NCI-H1930 (cell line): ENCODE data around the gene DHCR7.
"Not testable (repeated sequence)": the region's sequence is repeated elsewhere in the genome, so short reads cannot be mapped to it uniquely, and the experiment has no call there.

Experiments used
- DNase-seq, 2 experiments: peaks; one replicate each; lab custom pipeline; 2025; lab: John Stamatoyannopoulos, UW

Gene DHCR7

GRCh38 chr11:71437879-71438278 is 10.3 kb downstream of the DHCR7 start:
- DNase-seq = no peak

- DNase-seq = no peak
Observed at GRCh38 chr11:71437399-71437798, 10.8 kb downstream of the DHCR7 start.

DNA sequence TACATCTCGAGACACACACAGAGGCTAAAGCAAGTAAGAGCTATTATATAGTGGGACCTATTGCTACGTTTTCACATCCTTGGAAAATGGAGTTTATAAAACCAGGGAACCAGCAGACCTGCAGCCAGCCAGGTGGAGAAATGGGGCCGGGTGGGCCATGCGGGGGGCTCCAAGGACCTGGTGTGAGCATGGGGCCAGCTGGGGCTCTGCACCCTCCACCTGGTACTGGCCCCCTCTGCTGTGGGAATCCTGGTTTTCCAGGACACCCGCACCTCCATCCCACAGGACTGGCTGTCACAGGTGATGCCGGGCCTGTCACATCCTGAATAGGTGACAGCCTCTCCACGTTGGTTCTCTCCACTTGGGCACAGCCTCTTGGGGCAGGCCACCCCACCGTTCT is 11.3 kb downstream of the DHCR7 start:
- DNase-seq = no peak

- DNase-seq = no peak
Observed at GRCh38 chr11:71435278-71435951, 12.8 kb downstream of the DHCR7 start.

DNA sequence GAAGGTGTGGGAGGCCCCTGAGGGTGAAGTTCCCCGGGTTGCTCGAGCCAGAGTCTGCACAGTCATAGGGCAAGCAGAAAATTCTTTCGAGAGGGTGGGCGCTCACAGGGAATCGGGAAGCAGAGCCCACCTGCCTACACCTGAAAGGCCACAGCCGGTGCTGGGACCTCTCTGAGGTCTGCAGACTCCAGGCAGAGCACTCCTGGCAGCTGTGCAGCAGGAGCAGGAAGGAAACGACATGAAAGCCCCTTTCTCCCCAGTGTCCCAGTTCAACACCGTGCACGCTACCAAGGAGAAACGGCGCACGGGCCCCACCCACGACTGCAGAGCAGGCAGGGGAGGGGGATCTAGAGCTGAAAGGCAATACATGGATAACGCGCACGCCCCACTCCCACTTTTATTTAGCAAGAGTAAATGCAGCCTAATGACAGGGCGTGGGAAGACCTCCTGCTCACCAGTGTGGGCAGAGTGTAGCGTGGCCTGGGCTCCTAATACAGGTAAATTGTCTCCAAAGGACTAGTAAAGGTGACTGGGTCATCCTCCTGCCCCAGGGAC is 13.5 kb downstream of the DHCR7 start:
- no peak for DNase-seq

DNA sequence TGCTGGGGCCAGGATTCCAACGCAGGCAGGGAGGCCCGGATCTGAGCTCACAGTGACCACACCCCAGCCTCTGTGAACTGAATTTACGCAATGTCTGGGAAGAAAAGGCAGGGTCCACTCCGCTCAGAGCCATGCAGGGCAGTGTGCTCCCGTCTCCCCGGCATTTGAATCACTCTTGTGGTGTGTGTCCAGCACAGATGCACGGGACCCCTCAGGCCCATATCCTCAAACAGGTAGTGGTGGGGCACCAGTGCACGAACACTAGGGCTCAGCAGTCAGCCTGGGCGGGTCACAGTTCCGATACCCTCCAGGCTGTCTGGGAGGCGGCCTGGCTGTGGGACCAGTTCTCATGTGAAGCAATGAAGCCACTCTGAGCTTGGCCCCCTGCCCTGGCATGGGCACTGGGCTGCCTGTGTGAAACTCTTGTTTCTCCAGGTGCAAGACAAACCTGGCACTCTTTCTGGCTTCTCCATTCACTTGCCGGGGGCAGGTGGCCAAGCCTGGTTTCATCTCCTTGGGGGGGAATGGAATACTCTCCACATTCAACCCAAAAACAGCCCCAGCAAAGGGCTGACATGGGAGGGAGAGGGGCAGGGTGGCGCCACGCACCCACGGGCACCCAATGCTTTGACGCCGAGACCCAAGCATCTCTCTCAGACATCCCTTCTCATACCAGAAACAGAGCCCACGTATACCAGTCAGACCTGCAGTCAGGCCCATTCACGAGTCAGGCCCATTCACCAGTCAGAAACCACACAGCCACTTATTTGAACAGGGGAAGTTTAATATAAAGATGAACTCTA is 14.3 kb downstream of the DHCR7 start:
- DNase-seq = no peak

- DNase-seq = no peak
Observed at GRCh38 chr11:71432761-71433647, 15.2 kb downstream of the DHCR7 start.

DNA sequence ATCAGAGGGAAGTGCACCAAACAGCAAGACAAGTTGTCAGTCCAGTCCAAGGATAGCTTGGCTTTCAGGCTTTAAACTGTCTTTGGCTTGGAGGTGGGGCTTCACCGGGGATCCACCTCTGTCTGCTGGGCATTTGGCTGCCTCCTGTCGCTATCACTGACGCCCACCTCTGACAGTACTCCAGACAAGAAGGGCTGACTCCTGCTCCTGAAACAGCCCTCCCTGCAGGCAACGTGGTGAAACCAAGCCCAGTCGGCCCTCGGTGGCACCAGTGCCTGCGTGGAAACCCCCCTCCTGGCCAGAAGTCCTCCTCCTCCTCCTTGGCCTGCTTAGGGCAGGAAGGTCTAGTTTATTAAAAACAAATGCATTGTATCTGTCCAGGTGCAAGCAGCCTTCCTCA is 16.9 kb downstream of the DHCR7 start:
- no peak for DNase-seq

GRCh38 chr11:71430166-71430565 is 18.0 kb downstream of the DHCR7 start:
- no peak for DNase-seq

DNA sequence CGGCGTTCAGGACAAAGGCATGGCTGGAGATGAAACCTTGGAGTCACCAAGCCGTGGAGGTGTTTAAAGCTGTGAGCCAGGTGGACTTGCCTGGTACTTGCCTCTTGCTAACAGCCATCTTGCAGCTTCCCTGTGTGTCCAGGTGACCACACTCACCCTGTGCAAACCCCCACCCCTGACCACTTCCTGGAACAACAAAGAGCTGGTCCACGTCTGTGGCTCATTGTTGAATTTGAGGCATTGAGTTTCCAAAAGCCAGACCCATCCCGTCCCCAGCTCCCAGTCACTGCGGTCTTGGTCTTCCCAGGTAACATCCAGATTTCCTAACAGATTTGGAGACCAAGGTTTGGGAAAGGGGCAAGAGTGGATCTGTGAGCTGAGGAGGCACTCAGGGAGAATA is 18.5 kb downstream of the DHCR7 start:
- no peak for DNase-seq

DNA sequence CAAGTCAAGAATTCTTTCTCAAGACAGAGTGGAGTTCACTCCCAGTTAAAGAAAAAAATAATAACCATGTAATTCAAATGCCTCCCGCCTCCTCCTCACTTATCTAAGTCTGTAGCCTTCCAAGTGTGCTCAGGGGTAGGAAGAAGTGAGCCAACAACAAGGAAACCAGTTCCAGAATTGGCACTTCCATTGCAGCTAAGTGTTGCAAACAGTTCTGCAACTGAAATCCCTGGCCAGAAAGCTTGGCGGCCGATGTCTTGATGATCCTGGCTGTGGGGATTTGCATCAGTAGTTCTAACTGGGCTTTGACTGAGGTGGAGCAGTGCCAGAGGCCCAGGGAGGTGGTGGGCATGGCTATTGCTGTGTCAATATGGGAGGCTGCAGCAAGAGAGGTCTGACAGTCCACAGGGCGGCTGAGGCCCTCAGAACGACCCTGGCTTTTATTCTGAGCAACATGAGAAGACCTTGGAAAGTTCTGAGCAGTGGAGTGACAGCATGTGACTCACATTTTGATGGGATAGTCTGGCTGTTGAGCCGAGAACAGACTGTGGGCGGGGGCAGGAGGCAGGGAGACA is 19.2 kb downstream of the DHCR7 start:
- no peak for DNase-seq

- DNase-seq = no peak
Observed at GRCh38 chr11:71426413-71426812, 21.8 kb downstream of the DHCR7 start.

- no peak for DNase-seq
Observed at GRCh38 chr11:71425860-71426259, 22.3 kb downstream of the DHCR7 start.

DNA sequence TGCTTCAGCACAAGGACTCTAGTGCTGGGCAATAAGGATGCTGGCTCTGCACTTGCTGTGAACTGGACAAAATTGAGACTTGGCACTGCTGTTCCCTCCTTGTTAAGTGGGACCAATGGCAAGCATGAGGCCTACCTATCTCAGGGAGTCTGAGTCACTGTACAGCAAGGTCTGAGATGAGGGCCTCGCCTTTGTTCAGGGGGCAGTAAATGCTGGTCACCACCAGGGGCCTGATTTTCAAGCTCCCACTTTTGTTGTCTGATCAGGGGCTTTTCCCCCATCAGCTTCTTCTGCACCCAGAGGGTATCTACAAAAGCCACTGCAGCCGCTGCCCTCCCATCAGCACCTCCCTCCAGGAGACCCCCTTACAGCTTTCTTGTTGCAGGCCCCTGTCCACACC is 22.8 kb downstream of the DHCR7 start:
- no peak for DNase-seq

DNA sequence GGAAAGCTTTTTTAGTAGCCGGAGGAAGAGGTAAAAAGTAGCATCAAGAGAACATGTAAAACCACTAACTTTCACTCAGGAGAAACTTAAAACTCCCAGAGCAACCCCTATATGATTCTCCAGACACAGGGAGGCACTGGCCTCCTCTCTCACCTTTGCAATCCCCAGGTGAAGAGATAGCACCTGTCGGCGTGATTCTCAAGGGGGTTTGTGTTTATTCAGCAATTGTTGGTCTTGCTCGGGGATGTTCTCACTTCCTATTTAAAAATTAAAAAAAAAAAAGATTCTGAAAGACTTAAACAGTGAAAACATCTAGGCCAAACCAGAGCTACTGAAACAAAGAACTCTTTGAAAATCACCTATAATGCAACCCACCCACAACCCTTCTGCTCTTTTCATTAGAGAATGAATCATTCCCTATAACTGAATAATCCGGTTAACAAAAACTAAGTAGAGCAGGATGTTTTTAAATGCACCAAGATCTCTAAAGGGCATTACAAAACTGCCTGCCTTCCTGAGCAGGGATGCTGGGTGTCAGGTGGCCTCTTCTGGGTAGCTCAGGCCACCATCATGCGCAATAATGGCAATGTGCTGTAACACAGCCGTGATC is 24.9 kb downstream of the DHCR7 start:
- no peak for DNase-seq

- not testable (repeated sequence) for DNase-seq
Observed at GRCh38 chr11:71422318-71422717, 25.9 kb downstream of the DHCR7 start.

DNA sequence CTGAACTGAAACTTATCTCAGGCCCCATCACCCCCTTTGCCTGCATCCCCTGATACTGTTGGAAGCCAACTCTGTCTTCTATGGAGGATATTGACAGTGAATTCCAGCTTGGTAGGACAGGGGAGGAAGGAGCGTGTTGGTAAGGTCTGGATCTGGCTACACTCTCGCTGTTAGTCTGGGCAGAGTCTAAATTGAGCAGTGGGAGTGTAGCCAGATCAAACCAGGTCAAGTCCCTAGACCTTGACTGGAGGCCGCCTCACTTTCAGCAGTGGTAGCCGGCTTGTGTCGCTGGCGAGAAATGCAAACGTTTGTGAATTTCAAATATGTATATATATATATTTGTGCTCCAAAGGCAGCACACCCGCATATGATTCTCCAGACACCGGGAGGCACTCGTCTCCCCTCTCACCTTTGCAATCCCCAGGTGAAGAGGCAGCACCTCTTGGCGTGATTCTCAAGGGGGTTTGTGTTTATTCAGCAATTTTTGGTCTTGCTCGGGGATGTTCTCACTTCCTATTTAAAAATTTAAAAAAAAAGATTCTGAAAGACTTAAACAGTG is 26.7 kb downstream of the DHCR7 start:
- DNase-seq = no peak

DNA sequence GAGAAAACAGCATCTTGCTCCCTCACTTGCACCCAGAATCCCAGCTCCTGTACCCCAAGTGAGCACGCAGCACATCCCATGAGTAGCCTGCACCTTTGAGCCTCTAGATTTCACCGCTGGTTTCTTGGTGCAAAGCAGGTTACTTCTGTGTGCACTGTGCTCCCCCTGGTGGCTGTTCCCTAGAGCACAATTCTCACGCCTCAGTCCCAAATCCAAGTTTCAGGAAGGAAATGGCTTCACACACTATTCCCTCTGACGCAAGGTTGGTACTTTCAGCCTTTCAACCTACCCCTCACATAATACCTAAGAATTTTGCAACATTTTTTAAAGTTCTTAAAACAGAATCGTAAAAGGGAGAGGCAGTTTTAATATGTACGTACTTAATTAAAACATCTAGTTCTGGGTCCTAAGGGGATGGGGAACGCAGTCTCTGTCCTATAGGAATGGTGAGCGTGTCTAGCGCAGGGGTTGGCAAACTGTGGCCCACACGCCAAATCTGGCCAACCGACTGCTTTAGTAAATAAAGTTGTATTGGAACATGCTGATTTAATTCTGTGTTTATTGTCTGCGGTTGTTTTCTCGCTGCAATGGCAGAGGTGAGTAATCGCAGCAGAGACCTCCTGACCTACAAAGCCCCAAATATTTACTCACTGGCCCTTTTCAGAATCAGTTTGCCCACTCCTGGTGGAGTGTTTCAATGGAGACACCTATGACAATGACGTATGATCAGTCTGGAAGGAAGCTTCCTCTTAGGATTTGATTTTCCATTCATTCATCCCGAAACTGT is 27.5 kb downstream of the DHCR7 start:
- DNase-seq = peak in 1 of 2 experiments; percentile 17

DNA sequence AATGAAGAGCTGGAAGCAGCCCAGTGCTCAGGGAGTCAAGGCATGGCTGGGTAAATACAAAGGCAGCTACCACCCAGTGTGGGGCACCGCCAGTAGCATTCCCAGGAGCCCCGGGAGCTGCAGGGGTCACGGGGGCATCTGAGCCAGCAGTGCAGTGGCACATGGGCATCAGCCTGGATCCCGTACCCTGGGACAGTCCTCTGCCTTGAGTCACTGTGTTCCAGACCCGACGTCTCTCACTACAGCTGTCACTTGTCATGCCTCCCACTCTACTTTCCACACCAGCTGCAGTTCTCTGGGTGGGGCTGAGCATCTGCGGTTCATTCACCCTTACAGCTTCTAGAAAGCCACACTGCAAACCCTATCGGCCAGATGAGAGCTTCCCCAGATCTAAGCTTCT is 29.6 kb downstream of the DHCR7 start:
- no peak for DNase-seq

- DNase-seq = no peak
Observed at GRCh38 chr11:71414645-71415044, 33.5 kb downstream of the DHCR7 start.
